Mucosa of descending colon (tissue), 3 donors: ENCODE data around the gene MYO1E. TPM values are rescaled to one million over a fixed set of nuclear protein-coding genes. Genes with fewer than 3 reads are reported as not detected.
"Not testable (repeated sequence)": the region's sequence is repeated elsewhere in the genome, so short reads cannot be mapped to it uniquely, and the experiment has no call there.

Experiments
- ATAC-seq: fragments of 200-7000 bp; cut with Tn5 transposase; one replicate; pipeline ENCODE4 v1.9.1; 2020; ENCODE audit warnings: mild to moderate bottlenecking, moderate library complexity
- DNase-seq, 3 donors: peaks; one replicate each; pipeline ENCODE4 v3.0.0-alpha.2; 2020
- H3K36me3 ChIP-seq: fragments of 200-600 bp; one replicate; pipeline ENCODE4 v1.8.0; 2021; ENCODE audit warnings: low read depth, mild to moderate bottlenecking
- H3K4me1 ChIP-seq: fragments of 200-600 bp; one replicate; pipeline ENCODE4 v1.8.0; 2021; ENCODE audit warnings: low read depth, mild to moderate bottlenecking
- H3K4me3 ChIP-seq: fragments of 200-600 bp; one replicate; pipeline ENCODE4 v1.8.0; 2021; ENCODE audit warnings: mild to moderate bottlenecking
- H3K9me3 ChIP-seq: fragments of 200-600 bp; one replicate; pipeline ENCODE4 v1.8.0; 2021; ENCODE audit warnings: mild to moderate bottlenecking
- intact Hi-C, 2 donors: fragments of 100-400 bp; cut with DNase I in 1 of 2; cut with micrococcal nuclease in 1 of 2; formaldehyde crosslinking; loops; one replicate each; pipeline versions ENCODE4 v1.11.0 to v1.11.1; 2022; cut with DNase I, micrococcal nuclease
- total RNA-seq, 3 donors: library from RNA; stranded (reverse); fragmentation: NEBNext Ultra II Directional in 2 of 3; extraction: Animal tissue kit (Norgen Biotek cat#: 25700) in 2 of 3; gene quantifications; one replicate each; pipeline versions ENCODE4 v1.2.1 to v1.2.4, GENCODE V29; 2021 to 2023
- TF ChIP-seq, protein P1 (sequence below): fragments of 200-600 bp; IDR thresholded peaks from one replicate; pipeline ENCODE4 v1.8.0; 2022; ENCODE audit warnings: antibody characterized with exemption, mild to moderate bottlenecking
- donor health status: DM: no; HTN: no; CAD: no; lungs with moderate emphysema.
- donor health status: DM: no; HTN: no; CAD: no.
- donor health status: DM: no; HTN: yes; CAD: no.

MYO1E gene
- total RNA-seq, 3 donors from 2014 or later = 189 to 325 (median 283) TPM

DNA sequence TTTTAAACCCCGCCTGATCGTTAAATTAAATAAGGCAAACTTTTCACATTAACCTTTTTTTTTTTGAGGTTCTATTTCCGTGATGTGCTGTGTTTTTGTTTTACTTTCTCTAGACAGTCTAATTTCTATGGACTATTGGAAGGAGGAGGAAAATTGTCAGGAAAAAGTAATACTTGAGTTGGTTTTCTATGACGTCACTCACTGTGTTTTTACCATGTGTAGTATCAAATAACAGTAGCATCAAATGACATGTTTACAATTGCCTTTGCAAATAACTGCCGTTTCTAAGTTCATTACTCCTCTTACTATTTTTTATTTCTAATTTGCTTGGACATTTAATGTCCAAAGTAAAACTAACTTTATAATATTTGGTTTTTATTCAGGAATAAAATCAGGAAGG, 32.3 kb downstream of the MYO1E start:
- TF ChIP-seq, protein P1, sequence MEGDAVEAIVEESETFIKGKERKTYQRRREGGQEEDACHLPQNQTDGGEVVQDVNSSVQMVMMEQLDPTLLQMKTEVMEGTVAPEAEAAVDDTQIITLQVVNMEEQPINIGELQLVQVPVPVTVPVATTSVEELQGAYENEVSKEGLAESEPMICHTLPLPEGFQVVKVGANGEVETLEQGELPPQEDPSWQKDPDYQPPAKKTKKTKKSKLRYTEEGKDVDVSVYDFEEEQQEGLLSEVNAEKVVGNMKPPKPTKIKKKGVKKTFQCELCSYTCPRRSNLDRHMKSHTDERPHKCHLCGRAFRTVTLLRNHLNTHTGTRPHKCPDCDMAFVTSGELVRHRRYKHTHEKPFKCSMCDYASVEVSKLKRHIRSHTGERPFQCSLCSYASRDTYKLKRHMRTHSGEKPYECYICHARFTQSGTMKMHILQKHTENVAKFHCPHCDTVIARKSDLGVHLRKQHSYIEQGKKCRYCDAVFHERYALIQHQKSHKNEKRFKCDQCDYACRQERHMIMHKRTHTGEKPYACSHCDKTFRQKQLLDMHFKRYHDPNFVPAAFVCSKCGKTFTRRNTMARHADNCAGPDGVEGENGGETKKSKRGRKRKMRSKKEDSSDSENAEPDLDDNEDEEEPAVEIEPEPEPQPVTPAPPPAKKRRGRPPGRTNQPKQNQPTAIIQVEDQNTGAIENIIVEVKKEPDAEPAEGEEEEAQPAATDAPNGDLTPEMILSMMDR = no peak
- no peak overlapping the region for H3K4me3 ChIP-seq
- no peaks in the 10 kb centered on the region for H3K9me3 ChIP-seq
- no peaks in the 10 kb centered on the region for H3K4me1 ChIP-seq
- no peak for ATAC-seq
- intact Hi-C loops = no loop called here
- DNase-seq = no peak
- H3K36me3 ChIP-seq = no peaks in the 10 kb centered on the region

DNA sequence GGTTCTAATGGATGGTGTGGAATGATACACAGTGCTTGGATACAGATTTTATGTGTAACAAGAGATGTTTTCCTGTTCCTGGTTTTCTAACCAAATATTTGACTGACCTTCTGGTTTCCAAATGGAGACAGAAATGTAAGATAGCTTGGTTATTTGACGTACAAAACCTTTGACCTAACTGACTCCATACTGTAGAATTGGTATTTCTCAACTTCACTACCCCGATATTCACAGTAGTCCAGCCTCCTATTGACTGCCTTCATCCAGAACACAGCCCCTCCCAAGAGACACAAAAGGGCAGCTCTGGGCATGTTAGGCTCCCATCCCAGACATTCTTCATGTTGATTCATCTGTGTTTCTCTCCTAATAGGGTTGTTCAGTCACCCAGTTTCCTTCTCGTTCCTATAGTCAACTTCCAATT, 33.4 kb downstream of the MYO1E start:
- TF ChIP-seq, protein P1 = no peak
- intact Hi-C loops = no loop called here
- Histone ChIP-seq H3K9me3 (no peaks in the 10 kb centered on the region), H3K36me3 (no peaks in the 10 kb centered on the region), H3K4me1 (peaks cover 2% of the 10 kb centered on the region), H3K4me3 (no peak overlapping the region)
- DNase-seq (no peak), ATAC-seq (peak; percentile 25)

DNA sequence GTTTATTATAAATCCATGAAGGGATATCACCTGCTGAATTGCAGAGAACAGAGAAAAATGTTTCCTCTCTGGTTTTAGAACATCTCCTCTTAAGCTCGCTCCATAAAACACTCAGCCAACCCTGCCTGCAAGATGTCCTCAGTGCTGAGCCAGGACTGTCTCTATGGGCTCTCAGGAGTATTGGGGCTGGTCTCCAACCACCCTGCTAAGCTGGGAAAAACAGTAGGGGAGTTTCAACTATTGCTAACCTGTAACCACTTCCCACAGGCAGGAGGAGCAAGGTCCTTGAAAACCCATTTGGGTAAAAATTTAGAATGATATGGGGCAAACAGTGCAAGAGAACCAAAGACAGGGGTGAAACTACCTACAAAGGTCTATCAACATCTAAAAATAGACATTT, 34.3 kb downstream of the MYO1E start:
- TF ChIP-seq, protein P1 = no peak
- ATAC-seq (no peak), DNase-seq (no peak)
- Histone ChIP-seq H3K9me3 (no peaks in the 10 kb centered on the region), H3K4me1 (peaks cover 8% of the 10 kb centered on the region), H3K4me3 (no peak overlapping the region), H3K36me3 (no peaks in the 10 kb centered on the region)
- intact Hi-C loops = no loop called here

DNA sequence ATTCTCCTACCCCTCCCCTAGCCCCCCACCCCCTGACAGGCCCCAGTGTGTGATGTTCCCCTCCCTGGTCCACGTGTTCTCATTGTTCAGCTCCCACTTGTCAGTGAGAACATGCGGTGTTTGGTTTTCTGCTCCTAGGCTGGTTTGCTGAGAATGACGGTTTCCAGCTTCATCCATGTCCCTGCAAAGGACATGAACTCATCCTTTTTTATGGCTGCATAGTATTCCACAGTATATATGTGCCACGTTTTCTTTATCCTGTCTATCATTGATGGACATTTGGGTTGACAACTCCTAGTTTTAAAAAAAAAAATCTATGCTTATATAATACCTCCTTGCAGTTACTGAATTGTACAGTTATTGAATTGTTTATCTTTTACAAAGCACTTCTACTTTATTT, 35.9 kb downstream of the MYO1E start:
- not testable (repeated sequence) for H3K9me3 ChIP-seq, ATAC-seq

DNA sequence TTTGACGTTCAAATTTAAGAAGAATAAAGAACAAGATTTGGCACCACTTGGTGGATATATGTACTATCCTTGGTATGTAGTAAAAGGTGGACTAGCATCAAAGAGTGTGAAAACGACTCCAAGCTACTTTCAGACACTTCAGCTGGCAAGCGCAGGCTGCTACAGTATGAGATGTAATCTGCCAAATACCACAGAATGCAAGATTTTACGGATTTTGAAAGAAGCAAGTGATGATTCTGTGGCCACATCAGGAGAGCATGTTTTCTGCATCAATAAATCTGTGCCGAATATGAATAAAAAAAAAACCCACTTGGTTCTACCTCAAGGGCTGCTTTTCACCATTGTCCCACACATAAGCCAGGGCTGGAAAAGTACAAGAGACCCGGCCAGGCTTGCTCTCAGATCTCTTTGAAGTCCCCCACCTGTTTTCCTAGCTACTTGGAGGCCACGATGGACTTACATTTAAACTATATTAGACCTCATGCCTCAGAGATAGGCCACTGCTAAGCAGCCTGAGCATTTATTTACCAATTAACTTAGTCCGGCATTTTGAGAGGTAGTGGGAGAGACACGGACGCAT, 37.4 kb downstream of the MYO1E start:
- TF ChIP-seq, protein P1 = no peak
- peaks cover 25% of the 10 kb centered on the region for H3K4me1 ChIP-seq
- no peak for ATAC-seq
- intact Hi-C loops = no loop called here
- H3K4me3 ChIP-seq = no peak overlapping the region
- H3K36me3 ChIP-seq = no peaks in the 10 kb centered on the region
- no peak for DNase-seq
- H3K9me3 ChIP-seq = no peaks in the 10 kb centered on the region

More for the DNA sequence above, 35.9 kb downstream of the MYO1E start:
- DNase-seq, H3K36me3 ChIP-seq, intact Hi-C loops, H3K4me3 ChIP-seq: not testable (repeated sequence)
- H3K4me1 ChIP-seq = peaks cover 18% of the 10 kb centered on the region

DNA sequence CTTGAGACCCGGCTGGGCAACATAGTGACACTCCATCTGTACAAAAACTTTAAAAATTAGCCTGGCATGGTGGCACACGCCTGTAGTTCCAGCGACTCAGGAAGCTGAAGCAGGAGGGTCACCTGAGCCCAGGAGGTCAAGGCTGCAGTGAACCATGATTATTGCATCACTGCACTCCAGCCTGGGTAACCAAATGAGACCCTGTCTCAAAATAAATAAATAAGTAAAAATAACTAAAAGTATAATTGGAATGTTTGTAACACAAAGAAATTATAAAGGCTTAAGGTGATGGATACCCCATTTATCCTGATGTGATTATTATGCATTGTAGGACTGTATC, 38.6 kb downstream of the MYO1E start:
- Histone ChIP-seq H3K4me1 (peaks cover 37% of the 10 kb centered on the region), H3K36me3 (no peaks in the 10 kb centered on the region), H3K9me3 (no peaks in the 10 kb centered on the region), H3K4me3 (no peak overlapping the region)
- intact Hi-C loops = no loop called here
- TF ChIP-seq, protein P1 = no peak
- DNase-seq = no peak
- no peak for ATAC-seq
